PC-9 (cell line): ENCODE results near the gene CTNS. TPM values are rescaled to one million over a fixed set of nuclear protein-coding genes. Genes with fewer than 3 reads are reported as not detected.

Experiments used
- BruUV-seq: library from RNA; stranded (reverse); fragments of 400-500 nt; replicated peaks from 2 replicates; lab custom pipeline; 2021; lab: Mats Ljungman, UMichigan
- CTCF ChIA-PET: fragments of 300-600 bp; sonication (Branson Sonifier 250); formaldehyde crosslinking; loops from one replicate; lab custom pipeline; 2022; ENCODE audit warnings: antibody characterized with exemption; lab: Charles Lee
- POLR2A ChIA-PET: fragments of 300-600 bp; sonication (Branson Sonifier 250); formaldehyde crosslinking; loops from one replicate; lab custom pipeline; 2022; ENCODE audit warnings: antibody characterized with exemption; ENCODE audit not compliant: unreplicated experiment; lab: Charles Lee
- DNase-seq, 2 experiments: peaks; one replicate each; pipeline versions ENCODE4 v3.0.0 to v3.0.0-alpha.2; 2015 to 2022; ENCODE audit warnings: mixed read lengths in 1 of 2
- H2AFZ ChIP-seq: fragments of 200-600 bp; sonication (generic); 2 replicates; pipeline ENCODE4 v1.8.1; 2017; ENCODE audit warnings: antibody characterized with exemption
- H3F3A ChIP-seq: fragments of 200-600 bp; sonication (generic); 2 replicates; pipeline ENCODE4 v1.8.1; 2017; ENCODE audit warnings: antibody characterized with exemption, mild to moderate bottlenecking, low read depth; ENCODE audit not compliant: insufficient read depth
- H3K27ac ChIP-seq: fragments of 200-600 bp; sonication (generic); 2 replicates; pipeline ENCODE4 v1.6.1; 2016; ENCODE audit warnings: mixed run types
- H3K27me3 ChIP-seq: fragments of 200-600 bp; sonication (generic); 2 replicates; pipeline ENCODE4 v1.6.1; 2016; ENCODE audit warnings: low read depth, mixed run types; ENCODE audit not compliant: insufficient read depth
- H3K36me3 ChIP-seq: fragments of 200-600 bp; sonication (generic); 2 replicates; pipeline ENCODE4 v1.6.1; 2016; ENCODE audit warnings: low read depth, mixed run types
- H3K4me1 ChIP-seq: fragments of 200-600 bp; sonication (generic); replicated peaks from 2 replicates; pipeline ENCODE4 v1.6.1; 2016; ENCODE audit warnings: mixed run types; ENCODE audit not compliant: insufficient read depth
- H3K4me2 ChIP-seq: fragments of 200-600 bp; sonication (generic); 2 replicates; pipeline ENCODE4 v1.6.1; 2017; ENCODE audit warnings: mixed run types
- H3K4me3 ChIP-seq: fragments of 200-600 bp; sonication (generic); 2 replicates; pipeline ENCODE4 v1.6.1; 2016; ENCODE audit warnings: mixed run types
- H3K79me2 ChIP-seq: fragments of 200-600 bp; sonication (generic); 2 replicates; pipeline ENCODE4 v1.6.1; 2017; ENCODE audit warnings: low read depth, mixed run types
- H3K9me2 ChIP-seq: fragments of 200-600 bp; sonication (generic); 2 replicates; pipeline ENCODE4 v1.8.1; 2017; ENCODE audit warnings: mild to moderate bottlenecking; ENCODE audit not compliant: insufficient read depth
- H3K9me3 ChIP-seq: fragments of 200-600 bp; sonication (generic); 2 replicates; pipeline ENCODE4 v1.8.1; 2016; ENCODE audit warnings: low read depth; ENCODE audit not compliant: insufficient read depth
- H4K20me1 ChIP-seq: fragments of 200-600 bp; sonication (generic); 2 replicates; pipeline ENCODE4 v1.8.1; 2017; ENCODE audit not compliant: insufficient read depth
- CTCF ChIP-seq: fragments of 200-600 bp; sonication (generic); conservative IDR thresholded peaks from 2 replicates; pipeline ENCODE4 v1.6.1; 2017; ENCODE audit warnings: mixed run types, antibody characterized with exemption, mild to moderate bottlenecking, moderate library complexity
- EZH2 ChIP-seq: fragments of 200-600 bp; sonication (generic); IDR thresholded peaks from 2 replicates; pipeline ENCODE4 v1.8.0; 2017; ENCODE audit warnings: antibody characterized with exemption, low read depth
- intact Hi-C: fragments of 100-400 bp; cut with micrococcal nuclease; formaldehyde crosslinking; loops from one replicate; pipeline ENCODE4 v1.10.0; 2022; ENCODE audit not compliant: unreplicated experiment
- total RNA-seq: library from RNA; stranded (reverse); gene quantifications from 2 replicates; pipeline ENCODE4 v1.2.3, GENCODE V29; 2021

CTNS gene
- total RNA-seq, 1 experiment from 2014 or later, result 12.5 TPM

DNA sequence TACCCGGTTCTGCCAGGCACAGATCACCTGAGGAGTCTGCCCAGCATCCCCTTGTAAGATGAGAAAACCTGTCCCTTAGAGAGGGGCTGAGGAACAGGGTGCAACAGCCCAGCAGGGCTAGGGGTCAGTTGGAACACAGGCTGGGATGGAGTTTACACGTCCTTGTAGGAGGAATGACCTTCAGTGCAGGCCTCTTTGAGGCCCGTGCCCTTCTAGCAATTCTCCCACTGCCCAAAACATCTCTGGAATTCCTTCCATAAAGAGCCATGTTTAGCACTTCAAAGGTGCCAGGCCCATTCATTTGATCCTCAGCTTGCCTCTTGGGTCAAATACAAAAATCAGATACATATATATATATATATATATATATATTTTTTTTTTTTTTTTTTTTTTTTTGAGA is 4.5 kb downstream of the CTNS start:
- intact Hi-C loops, result no loop called here
- peaks cover 2% of the 10 kb centered on the region; the same call in 1 of the 2 replicates for H4K20me1 ChIP-seq
- POLR2A ChIA-PET, result no interaction called here

GRCh38 chr17:3641717-3642486 is 5.3 kb downstream of the CTNS start:
- POLR2A ChIA-PET, result no interaction called here
- no peaks in the 10 kb centered on the region for H3K36me3 ChIP-seq
- H3K9me3 ChIP-seq, result no peaks in the 10 kb centered on the region
- H3F3A ChIP-seq, result 0 out of 2 replicates have a peak, but pooled peaks cover 11% of the 10 kb centered on the region
- no peaks in the 10 kb centered on the region for H3K27me3 ChIP-seq
- peaks cover 4% of the 10 kb centered on the region; the same call in 1 of the 2 replicates for H4K20me1 ChIP-seq
- intact Hi-C loops, result no loop called here
- peaks cover 5% of the 10 kb centered on the region; the same call in 1 of the 2 replicates for H3K79me2 ChIP-seq
- CTCF ChIA-PET, result no interaction called here
- DNase-seq, result no peak
- H2AFZ ChIP-seq, result no peak overlapping the region
- H3K4me2 ChIP-seq, result no peak overlapping the region
- TF ChIP-seq CTCF (no peak), EZH2 (no peak)
- H3K9me2 ChIP-seq, result no peaks in the 10 kb centered on the region
- H3K4me1 ChIP-seq, result 0 out of 2 replicates have a peak, but pooled peaks cover 6% of the 10 kb centered on the region
- H3K27ac ChIP-seq, result no peak overlapping the region
- BruUV-seq, result no TSS peak
- H3K4me3 ChIP-seq, result no peak overlapping the region

More for the DNA sequence above, 4.5 kb downstream of the CTNS start:
- TF ChIP-seq EZH2 (no peak), CTCF (no peak)
- BruUV-seq, result no TSS peak
- H3K9me2 ChIP-seq, result no peaks in the 10 kb centered on the region
- H3F3A ChIP-seq, result 0 out of 2 replicates have a peak, but pooled peaks cover 11% of the 10 kb centered on the region
- CTCF ChIA-PET, result no interaction called here
- no peak for DNase-seq
- no peak overlapping the region for H2AFZ ChIP-seq
- H3K4me1 ChIP-seq, result 0 out of 2 replicates have a peak, but pooled peaks cover 6% of the 10 kb centered on the region
- H3K4me3 ChIP-seq, result no peak overlapping the region
- peaks cover 5% of the 10 kb centered on the region; the same call in 1 of the 2 replicates for H3K79me2 ChIP-seq
- H3K36me3 ChIP-seq, result no peaks in the 10 kb centered on the region
- no peak overlapping the region for H3K27ac ChIP-seq
- no peaks in the 10 kb centered on the region for H3K27me3 ChIP-seq
- H3K4me2 ChIP-seq, result no peak overlapping the region
- H3K9me3 ChIP-seq, result no peaks in the 10 kb centered on the region

DNA sequence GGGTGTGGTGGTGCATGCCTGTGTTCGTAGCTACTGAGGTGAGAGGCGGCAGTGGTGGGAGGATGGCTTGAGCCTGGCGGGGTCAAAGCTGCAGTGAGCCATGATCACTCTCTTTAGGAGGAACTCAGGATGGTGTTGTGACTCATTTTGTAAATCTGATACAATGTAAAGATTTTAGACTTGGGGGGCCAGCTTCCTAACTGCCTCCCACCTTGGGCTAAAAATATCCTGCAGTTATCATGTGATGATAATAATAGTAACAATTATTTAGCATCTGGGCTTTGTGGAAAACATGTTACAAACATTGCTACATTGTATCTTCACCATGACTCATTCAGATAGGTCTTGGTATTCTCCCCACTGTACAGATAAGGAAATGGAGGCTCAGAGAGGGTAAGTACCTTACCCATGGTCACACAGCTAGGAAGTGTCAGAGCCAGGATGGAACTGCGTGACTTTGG is 7.4 kb downstream of the CTNS start:
- TF ChIP-seq CTCF (no peak), EZH2 (no peak)
- no peak overlapping the region for H3K4me2 ChIP-seq
- no peaks in the 10 kb centered on the region for H3K9me2 ChIP-seq
- BruUV-seq, result no TSS peak
- CTCF ChIA-PET, result no interaction called here
- H3K36me3 ChIP-seq, result no peaks in the 10 kb centered on the region
- DNase-seq, result no peak
- no peak overlapping the region for H3K27ac ChIP-seq
- no peak overlapping the region for H2AFZ ChIP-seq
- intact Hi-C loops, result no loop called here
- peaks cover 4% of the 10 kb centered on the region; the same call in 1 of the 2 replicates for H4K20me1 ChIP-seq
- no peaks in the 10 kb centered on the region for H3K9me3 ChIP-seq
- 0 out of 2 replicates have a peak, but pooled peaks cover 11% of the 10 kb centered on the region for H3F3A ChIP-seq
- H3K27me3 ChIP-seq, result no peaks in the 10 kb centered on the region
- no peak overlapping the region for H3K4me3 ChIP-seq
- no peaks in the 10 kb centered on the region for H3K4me1 ChIP-seq
- no peaks in the 10 kb centered on the region for H3K79me2 ChIP-seq
- POLR2A ChIA-PET, result interaction anchor here (0.5 to 0.6 kb wide), 2 partner anchors 104 to 1228 kb away, joined by 4 to 6 read pairs; no protein-coding TSS in a partner anchor
